RPMI8226 (cell line): ENCODE measurements around the gene CDH13.

ENCODE experiments used
- DNase-seq: peaks from one replicate; pipeline ENCODE4 v3.0.0-alpha.2; 2015

CDH13 gene

DNA sequence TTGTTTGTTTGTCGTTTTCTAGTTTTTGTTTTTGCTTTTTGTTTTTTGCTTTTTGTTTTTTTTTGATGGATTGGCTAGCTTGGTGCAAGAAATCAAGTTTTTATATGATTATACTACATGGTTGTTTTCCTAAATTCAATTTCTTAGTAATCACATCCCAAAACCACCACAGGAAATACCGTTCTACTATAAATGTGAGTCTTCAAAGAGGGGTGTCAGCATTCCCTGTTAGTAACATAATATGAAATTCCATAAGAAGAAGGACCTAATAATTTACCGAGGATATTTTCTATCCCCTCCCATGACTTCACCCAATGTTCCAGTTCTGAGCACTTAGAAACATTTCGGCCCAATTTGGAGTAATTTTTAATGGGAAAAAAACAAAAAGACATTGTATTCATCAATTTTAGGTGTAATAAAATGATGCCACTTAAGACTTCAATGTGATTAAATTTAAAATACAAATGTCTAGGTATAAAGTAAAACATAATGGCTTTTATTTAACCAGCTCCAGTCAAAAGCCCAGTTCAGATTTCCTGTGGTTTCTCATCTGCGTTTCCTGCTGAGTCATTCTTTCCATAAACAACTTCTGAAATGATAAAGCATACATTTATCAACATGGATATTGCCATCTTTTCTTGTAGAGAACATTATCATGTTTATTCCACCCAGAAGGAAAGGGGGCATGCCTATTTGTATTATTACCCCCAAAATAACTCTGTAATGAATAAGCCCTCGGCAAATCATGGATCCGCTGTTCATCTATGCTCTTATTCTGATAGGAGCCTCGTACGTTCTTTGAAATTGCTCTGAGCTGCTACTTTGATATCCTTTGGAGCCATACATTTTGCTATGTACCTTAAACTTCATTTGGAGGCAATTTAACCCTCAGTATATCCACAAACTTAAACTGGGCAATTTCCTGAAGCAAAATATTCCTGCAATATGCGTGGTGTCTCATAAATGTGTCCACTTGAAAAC lies 1209.1 kb downstream of the CDH13 start:
- no peak for DNase-seq

DNA sequence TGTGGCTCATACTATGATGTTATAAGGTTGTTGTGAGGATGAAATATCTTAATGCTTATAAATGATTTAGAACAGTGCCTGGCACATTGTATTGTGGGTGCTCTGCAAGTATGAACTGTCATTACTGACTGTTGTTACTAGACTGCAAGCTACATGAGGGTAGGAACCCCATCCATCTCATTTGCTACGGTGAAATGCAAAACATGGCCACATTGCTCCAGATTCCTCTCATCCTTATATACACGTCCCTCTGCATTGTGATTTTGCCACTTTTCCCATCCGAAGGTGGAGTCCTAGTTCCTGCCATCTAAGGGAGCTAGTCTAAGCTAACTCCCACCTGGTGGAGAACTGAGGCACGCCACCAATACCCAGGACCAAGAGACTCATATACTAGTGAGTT lies 1210.8 kb downstream of the CDH13 start:
- DNase-seq: no peak

DNA sequence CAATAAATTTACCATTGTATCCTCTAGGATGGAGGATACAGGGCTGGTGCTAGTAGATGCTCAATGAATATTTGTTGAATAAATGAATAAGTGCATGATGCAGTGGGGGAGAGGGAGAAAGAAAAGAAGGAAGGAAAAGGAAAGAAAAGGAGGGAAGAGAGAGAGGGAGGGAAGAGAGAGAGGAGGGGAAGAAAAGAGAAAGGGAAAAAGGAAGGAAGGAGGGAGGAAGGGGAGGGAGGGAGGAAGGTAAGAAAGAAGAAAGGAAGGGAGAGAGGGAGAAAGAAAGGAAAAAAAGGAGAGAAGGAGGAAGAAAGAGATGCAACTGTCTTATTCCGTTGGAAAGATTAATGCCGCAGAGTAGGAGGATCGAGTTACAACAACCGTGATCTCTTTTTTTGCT lies 1211.4 kb downstream of the CDH13 start:
- no peak for DNase-seq

DNA sequence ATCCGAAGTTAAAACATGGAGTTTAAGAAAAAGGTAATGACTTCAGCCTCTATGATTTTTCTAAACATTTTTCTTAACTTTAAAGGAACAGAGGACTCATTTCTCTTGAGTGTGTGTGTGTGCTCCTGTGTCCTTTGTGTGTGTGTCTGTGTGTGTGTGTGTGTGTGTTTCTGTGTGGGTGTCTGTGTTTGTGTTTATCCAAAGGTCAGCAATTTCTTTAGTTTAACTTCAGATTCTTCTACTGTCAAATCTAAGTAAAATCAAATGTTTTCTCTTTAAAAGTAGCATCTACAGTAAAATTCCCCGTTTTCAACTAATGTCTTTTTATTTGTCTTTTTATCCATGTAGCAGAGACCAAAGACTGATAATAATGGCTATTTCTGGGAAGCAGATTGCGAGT lies 1212.8 kb downstream of the CDH13 start:
- DNase-seq: no peak

DNA sequence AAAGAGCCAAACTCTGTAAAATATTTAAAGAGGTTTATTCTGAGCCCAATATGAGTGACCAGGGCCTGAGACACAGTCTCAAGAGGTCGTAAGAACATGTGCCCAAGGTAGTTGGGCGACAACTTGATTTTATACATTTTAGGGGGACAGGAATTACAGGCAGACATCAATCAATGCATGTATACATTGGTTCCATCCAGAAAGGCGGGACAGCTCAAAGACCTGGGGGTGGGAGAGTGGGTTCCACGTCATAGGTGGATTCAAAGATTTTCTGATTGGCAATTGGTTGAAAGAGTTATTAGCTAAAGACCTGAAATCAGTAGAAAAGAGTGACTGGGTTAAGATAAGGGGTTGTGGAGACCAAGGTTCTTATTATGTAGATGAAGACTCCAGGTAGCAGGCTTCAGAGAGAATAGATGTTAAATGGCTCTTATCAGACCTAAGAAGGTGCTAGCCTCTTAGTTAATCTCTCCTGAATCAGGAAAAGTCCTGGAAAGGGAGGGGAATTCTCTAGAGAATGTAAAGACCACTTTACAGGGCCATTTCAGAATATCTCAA lies 1213.4 kb downstream of the CDH13 start:
- DNase-seq: no peak

DNA sequence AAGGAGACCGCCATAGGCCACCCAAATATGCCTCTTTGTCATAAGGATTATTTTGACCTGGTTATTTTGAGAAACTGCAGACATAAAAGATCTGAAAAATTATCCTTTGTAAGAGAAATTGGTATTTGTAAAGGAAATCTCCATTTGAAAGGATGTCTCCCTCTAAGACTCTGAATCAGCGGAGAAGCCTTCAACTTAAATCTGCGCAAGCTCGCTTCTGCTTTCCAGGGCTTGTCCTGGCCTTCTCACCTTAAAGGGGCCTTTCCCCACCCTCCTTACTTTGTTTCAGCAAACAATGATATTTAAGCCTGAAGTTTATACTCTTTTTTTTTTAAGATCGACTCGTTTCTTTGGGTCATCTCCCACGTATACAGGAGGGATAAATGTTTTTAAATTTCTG lies 1215.5 kb downstream of the CDH13 start:
- DNase-seq: no peak

DNA sequence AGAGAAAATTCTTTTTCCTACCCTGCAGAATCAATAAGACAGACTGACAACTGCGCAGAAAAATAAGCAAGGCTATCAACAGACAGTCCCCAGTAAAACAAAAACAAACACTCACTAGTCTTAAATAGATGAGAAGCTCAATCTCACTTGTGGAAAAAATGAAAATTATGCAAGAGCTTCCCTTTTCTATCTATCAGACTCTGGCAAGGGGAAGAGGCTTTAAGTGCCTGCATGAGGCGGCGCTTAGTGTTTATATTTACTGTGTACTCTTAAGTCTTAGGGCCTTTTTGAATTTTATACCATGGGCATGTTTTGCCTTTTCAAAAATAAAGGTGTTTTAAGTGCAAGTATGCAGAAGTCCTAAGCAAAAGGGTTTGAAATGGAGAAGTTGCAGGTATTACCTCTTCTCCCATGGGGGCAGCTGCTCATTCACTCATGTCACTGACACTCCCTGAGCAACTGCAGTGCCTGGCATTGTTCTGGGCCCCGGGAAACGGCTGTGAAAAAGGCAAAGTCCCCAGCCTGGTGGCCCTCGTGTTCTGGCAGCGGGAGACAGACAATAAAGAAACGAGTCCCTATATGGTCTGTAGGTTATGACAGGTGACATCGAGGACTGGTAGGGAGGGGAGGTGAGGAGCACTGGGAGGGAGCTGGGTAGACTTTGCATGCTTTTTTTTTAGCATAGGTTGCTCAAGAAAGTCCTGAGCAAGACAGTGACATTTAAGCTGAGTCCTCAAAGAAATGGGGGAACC lies 1216.2 kb downstream of the CDH13 start:
- no peak for DNase-seq

DNA sequence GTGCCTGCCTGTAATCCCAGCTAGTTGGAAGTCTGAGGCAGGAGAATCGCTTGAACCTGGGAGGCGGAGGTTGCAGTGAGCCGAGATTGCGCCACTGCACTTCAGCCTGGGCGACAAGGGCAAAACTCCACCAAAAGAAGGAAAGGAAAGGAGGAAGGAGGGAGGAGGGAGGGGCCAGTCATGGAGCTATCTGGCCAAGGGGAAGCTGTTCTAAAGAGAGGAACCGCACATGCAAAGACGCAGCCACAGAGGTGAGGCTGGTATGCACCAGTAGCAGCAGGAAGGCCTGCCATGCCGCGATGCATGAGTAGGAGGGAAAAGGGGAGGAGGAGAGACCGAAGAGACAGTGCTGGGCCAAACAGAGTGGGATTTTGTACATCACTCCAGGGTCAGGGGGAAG lies 1216.9 kb downstream of the CDH13 start:
- no peak for DNase-seq

DNA sequence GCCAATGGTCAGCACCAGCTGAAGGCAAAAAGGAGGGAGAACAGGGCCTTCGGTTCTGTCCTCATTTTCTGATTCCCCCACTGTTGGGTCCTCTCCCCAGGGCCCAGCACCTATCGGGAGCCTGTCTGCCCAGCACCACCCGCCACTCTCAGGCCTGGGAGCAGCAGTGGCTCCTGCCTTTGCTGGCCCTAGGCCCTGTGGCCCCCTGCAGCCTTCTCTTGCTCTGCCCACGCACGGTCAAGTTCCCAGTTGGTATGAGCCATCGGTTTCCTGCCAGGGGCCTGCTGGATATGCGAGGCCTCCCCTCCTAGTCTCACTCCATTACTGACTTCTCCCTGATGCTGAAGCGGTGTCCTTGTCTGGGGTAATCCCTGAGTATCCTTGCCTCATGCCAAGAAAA lies 1218.5 kb downstream of the CDH13 start:
- DNase-seq: no peak

DNA sequence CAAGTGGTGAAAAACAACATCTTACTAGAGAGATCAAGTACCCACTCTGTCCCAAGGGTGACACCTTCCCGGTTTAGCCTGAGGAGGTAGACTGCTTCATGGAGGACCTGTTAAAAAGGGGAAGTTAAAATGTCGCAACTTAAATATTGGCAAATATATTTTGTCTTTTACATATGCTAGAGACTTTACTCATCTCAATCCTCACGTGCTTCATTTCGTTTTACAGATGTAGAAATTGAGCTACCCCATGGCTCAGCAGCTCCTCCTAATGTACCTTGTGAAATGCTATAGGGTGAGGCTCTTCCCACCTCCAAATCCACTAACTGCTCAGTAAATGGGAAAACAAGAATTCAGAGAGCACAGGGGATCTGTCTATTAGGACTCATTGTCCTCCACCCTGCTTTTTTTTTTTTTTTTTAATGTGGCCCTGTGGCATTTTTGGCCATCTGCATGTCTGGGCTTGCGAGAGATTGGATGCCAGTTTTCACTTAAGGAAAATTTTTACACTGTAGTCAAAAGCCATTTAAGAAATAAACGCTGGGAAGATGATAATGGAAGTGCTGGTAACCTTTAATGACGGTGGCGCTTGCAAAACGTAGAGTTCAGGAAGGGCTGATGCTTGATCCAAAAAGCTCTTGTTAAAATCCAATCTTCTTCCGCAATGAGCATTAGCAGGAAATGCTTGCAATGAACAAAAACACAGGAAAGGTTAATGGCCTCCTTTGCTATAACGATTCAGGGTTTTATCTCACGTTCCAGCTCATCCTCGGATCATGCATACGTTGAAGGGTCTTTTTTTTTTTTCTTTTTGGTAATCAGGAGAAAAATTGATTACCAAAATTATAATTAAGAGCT lies 1220.8 kb downstream of the CDH13 start:
- DNase-seq: no peak

DNA sequence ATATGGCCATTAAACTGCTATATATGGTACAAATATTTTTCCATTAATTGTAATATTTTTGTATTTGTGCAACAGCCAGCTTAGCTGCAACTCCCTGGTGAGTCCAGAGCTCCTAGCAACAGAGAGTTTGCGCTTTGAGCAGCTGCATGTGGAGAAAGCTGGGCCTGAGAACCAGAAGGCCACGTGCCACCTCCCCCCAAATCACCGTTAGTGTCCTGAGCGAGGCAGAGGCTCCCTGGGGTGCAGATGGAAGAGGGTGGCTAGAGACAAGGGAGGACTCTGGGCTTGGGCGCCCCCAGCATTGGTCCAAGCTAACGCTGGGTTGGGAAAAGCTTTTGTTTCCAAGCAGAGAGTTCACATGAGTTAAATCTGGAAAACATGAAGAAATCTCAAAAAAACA lies 1222.7 kb downstream of the CDH13 start:
- DNase-seq: no peak
